H9 (cell line): ENCODE data around the gene FAM20A. TPM values are rescaled to one million over a fixed set of nuclear protein-coding genes. Genes with fewer than 3 reads are reported as not detected.
A peak's percentile ranks its signal among the peaks of the same experiment; 100 is the strongest.

Source experiments
- DNase-seq: peaks from one replicate; pipeline ENCODE4 v3.0.0-alpha.2; 2017
- H2AFZ ChIP-seq: one replicate; pipeline ENCODE4 v1.6.1; 2013; ENCODE audit warnings: mild to moderate bottlenecking, low read length, control low read depth, moderate library complexity
- H2AK5ac ChIP-seq: 2 replicates; pipeline ENCODE4 v1.6.1; 2013; ENCODE audit warnings: low read length, control low read depth, mixed read lengths; ENCODE audit not compliant: insufficient read length
- H2BK120ac ChIP-seq: one replicate; pipeline ENCODE4 v1.6.1; 2013; ENCODE audit warnings: low read depth, mild to moderate bottlenecking, low read length, control low read depth, inconsistent platforms; ENCODE audit not compliant: poor library complexity, severe bottlenecking
- H2BK12ac ChIP-seq: 2 replicates; pipeline ENCODE4 v1.6.1; 2013; ENCODE audit warnings: low read length, control low read depth, mixed read lengths, low read depth; ENCODE audit not compliant: insufficient read length
- H2BK15ac ChIP-seq: 2 replicates; pipeline ENCODE4 v1.6.1; 2013; ENCODE audit warnings: low read depth, low read length, control low read depth
- H2BK20ac ChIP-seq: one replicate; pipeline ENCODE4 v1.6.1; 2013; ENCODE audit warnings: low read depth, mild to moderate bottlenecking, low read length, control low read depth, inconsistent platforms; ENCODE audit not compliant: poor library complexity, severe bottlenecking
- H2BK5ac ChIP-seq: 2 replicates; pipeline ENCODE4 v1.6.1; 2013; ENCODE audit warnings: low read length, control low read depth, mixed read lengths; ENCODE audit not compliant: insufficient read length
- H3K14ac ChIP-seq: 2 replicates; pipeline ENCODE4 v1.6.1; 2013; ENCODE audit warnings: low read length, control low read depth; ENCODE audit not compliant: insufficient read depth
- H3K18ac ChIP-seq: 2 replicates; pipeline ENCODE4 v1.6.1; 2013; ENCODE audit warnings: low read depth, mild to moderate bottlenecking, mixed read lengths, low read length, control low read depth; ENCODE audit not compliant: insufficient read length
- H3K23ac ChIP-seq: 2 replicates; pipeline ENCODE4 v1.6.1; 2013; ENCODE audit warnings: low read length, control low read depth, mixed read lengths, low read depth; ENCODE audit not compliant: insufficient read length
- H3K23me2 ChIP-seq: 2 replicates; pipeline ENCODE4 v1.6.1; 2013; ENCODE audit warnings: low read depth, mild to moderate bottlenecking, mixed read lengths, low read length, control low read depth; ENCODE audit not compliant: insufficient read length, poor library complexity, severe bottlenecking
- H3K27ac ChIP-seq: 2 replicates; pipeline ENCODE4 v1.5.1; 2013; ENCODE audit warnings: low read length, control low read depth, mixed read lengths, low read depth; ENCODE audit not compliant: insufficient read length
- H3K27me3 ChIP-seq: 2 replicates; pipeline ENCODE4 v1.6.1; 2013; ENCODE audit warnings: low read length, control low read depth, inconsistent platforms; ENCODE audit not compliant: insufficient read depth
- H3K4ac ChIP-seq: 2 replicates; pipeline ENCODE4 v1.6.1; 2013; ENCODE audit warnings: low read depth, mild to moderate bottlenecking, control low read depth, inconsistent platforms, low read length, moderate library complexity
- H3K4me1 ChIP-seq: 2 replicates; pipeline ENCODE4 v1.6.1; 2013; ENCODE audit warnings: low read length, control low read depth, inconsistent platforms; ENCODE audit not compliant: insufficient read depth
- H3K4me2 ChIP-seq: 2 replicates; pipeline ENCODE4 v1.6.1; 2013; ENCODE audit warnings: low read length, control low read depth, mixed read lengths; ENCODE audit not compliant: insufficient read length, insufficient read depth
- H3K56ac ChIP-seq: 2 replicates; pipeline ENCODE4 v1.6.1; 2013; ENCODE audit warnings: low read depth, mild to moderate bottlenecking, mixed read lengths, low read length, control low read depth; ENCODE audit not compliant: insufficient read length
- H3K79me1 ChIP-seq: 2 replicates; pipeline ENCODE4 v1.6.1; 2013; ENCODE audit warnings: low read depth, mild to moderate bottlenecking, moderate library complexity, low read length, control low read depth, inconsistent platforms; ENCODE audit not compliant: insufficient read depth, poor library complexity, severe bottlenecking
- H3K79me2 ChIP-seq: 2 replicates; pipeline ENCODE4 v1.6.1; 2013; ENCODE audit warnings: low read length, control low read depth, inconsistent platforms; ENCODE audit not compliant: insufficient read depth
- H3K9ac ChIP-seq: 2 replicates; pipeline ENCODE4 v1.6.1; 2013; ENCODE audit warnings: low read length, control low read depth, mixed read lengths; ENCODE audit not compliant: insufficient read length; ENCODE audit errors: extremely low read depth
- H3K9me3 ChIP-seq: one replicate; pipeline ENCODE4 v1.6.1; 2013; ENCODE audit warnings: low read depth, low read length, inconsistent platforms; ENCODE audit not compliant: control insufficient read depth
- H3T11ph ChIP-seq: one replicate; pipeline ENCODE4 v1.6.1; 2013; ENCODE audit warnings: mild to moderate bottlenecking, low read length, control low read depth, inconsistent platforms
- H4K20me1 ChIP-seq: one replicate; pipeline ENCODE4 v1.6.1; 2013; ENCODE audit not compliant: control insufficient read depth, insufficient read length, insufficient read depth
- H4K5ac ChIP-seq: 2 replicates; pipeline ENCODE4 v1.6.1; 2013; ENCODE audit warnings: low read depth, mild to moderate bottlenecking, mixed read lengths, low read length, control low read depth; ENCODE audit not compliant: insufficient read length
- H4K8ac ChIP-seq: replicated peaks from 2 replicates; pipeline ENCODE4 v1.6.1; 2013; ENCODE audit warnings: low read length, control low read depth, mixed read lengths, low read depth; ENCODE audit not compliant: insufficient read length
- H4K91ac ChIP-seq: 2 replicates; pipeline ENCODE4 v1.6.1; 2013; ENCODE audit warnings: low read depth, mild to moderate bottlenecking, moderate library complexity, mixed read lengths, low read length, control low read depth; ENCODE audit not compliant: insufficient read length
- H3K27ac Mint-ChIP-seq, 3 experiments: 2 replicates in 2 of 3; 3 replicates in 1 of 3; pipeline ENCODE4 v1.8.0; 2020 to 2021; ENCODE audit warnings: mixed read lengths in 3 of 3, mild to moderate bottlenecking in 1 of 3, moderate library complexity in 1 of 3
- H3K27me3 Mint-ChIP-seq: 2 replicates; pipeline ENCODE4 v1.8.0; 2021; ENCODE audit warnings: low read depth, mild to moderate bottlenecking, moderate library complexity, mixed read lengths
- H3K36me3 Mint-ChIP-seq, 3 experiments: 2 replicates in 2 of 3; 3 replicates in 1 of 3; pipeline ENCODE4 v1.8.0; 2020 to 2021; ENCODE audit warnings: low read depth in 3 of 3, mixed read lengths in 3 of 3; ENCODE audit not compliant: insufficient read depth in 1 of 3
- H3K4me1 Mint-ChIP-seq, 2 experiments: 2 replicates each; pipeline ENCODE4 v1.8.0; 2020; ENCODE audit warnings: mixed read lengths in 2 of 2
- H3K4me3 Mint-ChIP-seq, 2 experiments: 2 replicates in 1 of 2; 3 replicates in 1 of 2; pipeline ENCODE4 v1.8.0; 2020 to 2021; ENCODE audit warnings: mild to moderate bottlenecking in 2 of 2, mixed read lengths in 2 of 2, moderate library complexity in 1 of 2
- H3K9me3 Mint-ChIP-seq, 2 experiments: 2 replicates in 1 of 2; 3 replicates in 1 of 2; pipeline ENCODE4 v1.8.0; 2020; ENCODE audit warnings: mild to moderate bottlenecking in 2 of 2, mixed read lengths in 2 of 2, moderate library complexity in 1 of 2
- WGBS: extraction: QIAGEN DNeasy Blood & Tissue Kit; methylation state at CpG from one replicate; pipeline ENCODE4 v1.1.7; 2013; ENCODE audit warnings: missing lambda C conversion rate, low lambda C conversion rate, mixed read lengths; ENCODE audit not compliant: insufficient read length; ENCODE audit errors: extremely low coverage; 5-methylcytosine and 5-hydroxymethylcytosine counted together
- total RNA-seq: library from RNA; stranded (reverse); gene quantifications from 2 replicates; pipeline ENCODE4 v1.2.1, GENCODE V29; 2021
- TF ChIP-seq, protein P1 (sequence below): fragments of 200-600 bp; sonication (generic); conservative IDR thresholded peaks from 3 replicates; pipeline ENCODE4 v1.8.0; 2021; ENCODE audit warnings: antibody characterized with exemption, mild to moderate bottlenecking

FAM20A gene
- total RNA-seq, 1 experiment from 2014 or later, result 34.4 TPM

GRCh38 chr17:68598545-68598961 lies 2.6 kb downstream of the FAM20A start:
- peak overlapping the region in 1 of 2 experiments; percentile 94; a peak in 2 of 5 replicates for H3K4me3 Mint-ChIP-seq
- Histone ChIP-seq H3K56ac (no peak overlapping the region), H2BK5ac (no peak overlapping the region), H3K79me2 (0 out of 2 replicates have a peak, but pooled peaks cover 1% of the 10 kb centered on the region), H3K27ac (no peak overlapping the region), H2BK12ac (no peak overlapping the region), H3K23me2 (peaks cover 7% of the 10 kb centered on the region), H2BK120ac (no peak overlapping the region), H2BK15ac (no peak overlapping the region), H4K5ac (no peak overlapping the region), H3K9me3 (no peaks in the 10 kb centered on the region), H3T11ph (no peak overlapping the region), H3K4me1 (peaks cover 5% of the 10 kb centered on the region; the same call in 1 of the 2 replicates), H3K18ac (no peak overlapping the region), H3K27me3 (peaks cover 10% of the 10 kb centered on the region; the same call in 1 of the 2 replicates), H2BK20ac (no peak overlapping the region), H4K8ac (no peak overlapping the region), H4K91ac (no peak overlapping the region), H4K20me1 (no peaks in the 10 kb centered on the region), H2AFZ (no peak overlapping the region), H3K4me2 (no peak overlapping the region), H3K4ac (no peak overlapping the region), H3K79me1 (no peaks in the 10 kb centered on the region), H3K9ac (no peak overlapping the region), H3K23ac (no peak overlapping the region), H2AK5ac (no peak overlapping the region), H3K14ac (no peak overlapping the region)
- no peak for DNase-seq
- no peak overlapping the region for H3K27ac Mint-ChIP-seq
- no peaks in the 10 kb centered on the region for H3K9me3 Mint-ChIP-seq
- peaks cover 40 to 54% of the 10 kb centered on the region in 2 experiments for H3K4me1 Mint-ChIP-seq
- peaks cover 28% of the 10 kb centered on the region for H3K27me3 Mint-ChIP-seq
- TF ChIP-seq, protein P1, sequence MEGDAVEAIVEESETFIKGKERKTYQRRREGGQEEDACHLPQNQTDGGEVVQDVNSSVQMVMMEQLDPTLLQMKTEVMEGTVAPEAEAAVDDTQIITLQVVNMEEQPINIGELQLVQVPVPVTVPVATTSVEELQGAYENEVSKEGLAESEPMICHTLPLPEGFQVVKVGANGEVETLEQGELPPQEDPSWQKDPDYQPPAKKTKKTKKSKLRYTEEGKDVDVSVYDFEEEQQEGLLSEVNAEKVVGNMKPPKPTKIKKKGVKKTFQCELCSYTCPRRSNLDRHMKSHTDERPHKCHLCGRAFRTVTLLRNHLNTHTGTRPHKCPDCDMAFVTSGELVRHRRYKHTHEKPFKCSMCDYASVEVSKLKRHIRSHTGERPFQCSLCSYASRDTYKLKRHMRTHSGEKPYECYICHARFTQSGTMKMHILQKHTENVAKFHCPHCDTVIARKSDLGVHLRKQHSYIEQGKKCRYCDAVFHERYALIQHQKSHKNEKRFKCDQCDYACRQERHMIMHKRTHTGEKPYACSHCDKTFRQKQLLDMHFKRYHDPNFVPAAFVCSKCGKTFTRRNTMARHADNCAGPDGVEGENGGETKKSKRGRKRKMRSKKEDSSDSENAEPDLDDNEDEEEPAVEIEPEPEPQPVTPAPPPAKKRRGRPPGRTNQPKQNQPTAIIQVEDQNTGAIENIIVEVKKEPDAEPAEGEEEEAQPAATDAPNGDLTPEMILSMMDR, result no peak
- H3K36me3 Mint-ChIP-seq, result peaks cover 0 to 52% (median 30%) of the 10 kb centered on the region in 3 experiments; a peak in 6 of 7 replicates
- no CpG with 5 or more reads among the region's 4 CpGs for WGBS
